K562 (cell line): ENCODE measurements around the gene LY6G5B. TPM values are rescaled to one million over a fixed set of nuclear protein-coding genes. Genes with fewer than 3 reads are reported as not detected.

Source experiments
- FOSL1 ChIP-seq: fragments of 200-800 bp; sonication (Bioruptor generic); conservative IDR thresholded peaks from 2 replicates; pipeline ENCODE4 v1.6.1; 2016; ENCODE audit warnings: missing genetic modification characterization, missing compliant biosample characterization
- GABPB2 ChIP-seq: fragments of 250-450 bp; sonication (Bioruptor Pico); conservative IDR thresholded peaks from 2 replicates; pipeline ENCODE4 v1.5.1; 2021; ENCODE audit warnings: mild to moderate bottlenecking
- HDAC1 ChIP-seq, 2 experiments: fragments of 450-650 bp; IDR thresholded peaks; 2 replicates each; pipeline ENCODE4 v1.6.1; 2016 to 2017; ENCODE audit warnings: inconsistent platforms in 1 of 2, mild to moderate bottlenecking in 1 of 2, moderate library complexity in 1 of 2
- HDAC2 ChIP-seq: fragments of 450-650 bp; IDR thresholded peaks from 2 replicates; pipeline ENCODE4 v1.6.1; 2016; ENCODE audit warnings: mild to moderate bottlenecking
- MCM3 ChIP-seq: fragments of 450-650 bp; IDR thresholded peaks from 2 replicates; pipeline ENCODE4 v1.6.1; 2016
- MED1 ChIP-seq: sonication (generic); formaldehyde crosslinking; IDR thresholded peaks from 2 replicates; pipeline ENCODE4 v1.8.1; 2023; ENCODE audit warnings: missing genetic modification reagents, borderline replicate concordance
- NFYB ChIP-seq: IDR thresholded peaks from 2 replicates; pipeline ENCODE4 v1.6.1; 2011; ENCODE audit warnings: mild to moderate bottlenecking, moderate library complexity; ENCODE audit not compliant: insufficient read length; ENCODE audit errors: extremely low read depth
- RBM17 ChIP-seq: fragments of 200-400 bp; formaldehyde crosslinking; IDR thresholded peaks from 2 replicates; pipeline ENCODE4 v1.6.1; 2017; ENCODE audit warnings: low read depth, mild to moderate bottlenecking, low read length, borderline replicate concordance
- RBM34 ChIP-seq: fragments of 200-400 bp; formaldehyde crosslinking; IDR thresholded peaks from 2 replicates; pipeline ENCODE4 v1.6.1; 2018; ENCODE audit warnings: low read length, borderline replicate concordance; ENCODE audit not compliant: insufficient read depth
- RFX1 ChIP-seq: fragments of 450-650 bp; IDR thresholded peaks from 2 replicates; pipeline ENCODE4 v1.6.1; 2016; ENCODE audit warnings: mild to moderate bottlenecking, moderate library complexity
- SMARCA4 ChIP-seq: fragments of 450-650 bp; IDR thresholded peaks from 2 replicates; pipeline ENCODE4 v1.6.1; 2016
- STAG1 ChIP-seq: sonication (generic); formaldehyde crosslinking; IDR thresholded peaks from 2 replicates; pipeline ENCODE4 v1.5.0; 2020; ENCODE audit warnings: missing genetic modification reagents, borderline replicate concordance
- TRIM28 ChIP-seq: fragments of 450-650 bp; IDR thresholded peaks from 2 replicates; pipeline ENCODE4 v1.6.1; 2017
- ZNF23 ChIP-seq: fragments of 250-450 bp; sonication (Bioruptor Pico); IDR thresholded peaks from 2 replicates; pipeline ENCODE4 v1.4.0; 2020; ENCODE audit warnings: mild to moderate bottlenecking
- ZNF57 ChIP-seq: fragments of 450-650 bp; formaldehyde crosslinking; IDR thresholded peaks from 2 replicates; pipeline ENCODE4 v1.4.0; 2020; ENCODE audit warnings: mild to moderate bottlenecking, moderate library complexity
- ZNF699 ChIP-seq: fragments of 250-450 bp; sonication (Bioruptor Pico); IDR thresholded peaks from 2 replicates; pipeline ENCODE4 v1.8.0; 2021; ENCODE audit warnings: mild to moderate bottlenecking, moderate library complexity; ENCODE audit not compliant: insufficient replicate concordance
- ZSCAN32 ChIP-seq: fragments of 450-650 bp; formaldehyde crosslinking; IDR thresholded peaks from 2 replicates; pipeline ENCODE4 v1.4.0; 2020; ENCODE audit warnings: mild to moderate bottlenecking, moderate library complexity
- polyA plus RNA-seq, 8 experiments: library from polyadenylated mRNA; depleted of rRNA in 4 of 8; stranded (reverse) in 5 of 8; unstranded in 3 of 8; fragments of >200 nt; fragmentation: Nextera tagmentation in 2 of 8; fragmentation: Illumina TruSeq in 1 of 8; extraction: Ambion mirVana in 2 of 8; extraction: Trizol in 1 of 8; gene quantifications; 2 replicates each; pipeline versions ENCODE4 v1.2.1 to v1.2.3, GENCODE V29; 2011 to 2014; ENCODE audit warnings: inconsistent platforms in 1 of 8, missing spikeins in 1 of 8
- total RNA-seq, 7 experiments: library from RNA; depleted of rRNA in 6 of 7; stranded (reverse); fragments of >200 nt in 6 of 7; fragmentation: Illumina TruSeq in 2 of 7; extraction: Trizol in 2 of 7; gene quantifications; 2 replicates each; pipeline versions ENCODE4 v1.2.1 to v1.2.3, GENCODE V29; 2011 to 2021; ENCODE audit warnings: low replicate concordance in 1 of 7
- TF ChIP-seq, protein P1 (sequence below): fragments of 250-450 bp; sonication (Bioruptor Pico); IDR thresholded peaks from 2 replicates; pipeline ENCODE4 v1.4.0; 2020; ENCODE audit warnings: borderline replicate concordance
- TF ChIP-seq, protein P2 (sequence below): sonication (generic); formaldehyde crosslinking; IDR thresholded peaks from 2 replicates; pipeline ENCODE4 v1.8.1; 2023; ENCODE audit warnings: missing genetic modification reagents, mild to moderate bottlenecking, borderline replicate concordance
- TF ChIP-seq, protein P3 (sequence below): fragments of 250-450 bp; sonication (Bioruptor Pico); IDR thresholded peaks from 2 replicates; pipeline ENCODE4 v1.4.0; 2020

The LY6G5B gene
- total and polyA plus RNA-seq, 9 of the 15 experiments (the other 6 are each of a cell fraction or from before 2014, with no cell fraction given) = 6.0 to 27.0 (median 7.5) TPM

DNA sequence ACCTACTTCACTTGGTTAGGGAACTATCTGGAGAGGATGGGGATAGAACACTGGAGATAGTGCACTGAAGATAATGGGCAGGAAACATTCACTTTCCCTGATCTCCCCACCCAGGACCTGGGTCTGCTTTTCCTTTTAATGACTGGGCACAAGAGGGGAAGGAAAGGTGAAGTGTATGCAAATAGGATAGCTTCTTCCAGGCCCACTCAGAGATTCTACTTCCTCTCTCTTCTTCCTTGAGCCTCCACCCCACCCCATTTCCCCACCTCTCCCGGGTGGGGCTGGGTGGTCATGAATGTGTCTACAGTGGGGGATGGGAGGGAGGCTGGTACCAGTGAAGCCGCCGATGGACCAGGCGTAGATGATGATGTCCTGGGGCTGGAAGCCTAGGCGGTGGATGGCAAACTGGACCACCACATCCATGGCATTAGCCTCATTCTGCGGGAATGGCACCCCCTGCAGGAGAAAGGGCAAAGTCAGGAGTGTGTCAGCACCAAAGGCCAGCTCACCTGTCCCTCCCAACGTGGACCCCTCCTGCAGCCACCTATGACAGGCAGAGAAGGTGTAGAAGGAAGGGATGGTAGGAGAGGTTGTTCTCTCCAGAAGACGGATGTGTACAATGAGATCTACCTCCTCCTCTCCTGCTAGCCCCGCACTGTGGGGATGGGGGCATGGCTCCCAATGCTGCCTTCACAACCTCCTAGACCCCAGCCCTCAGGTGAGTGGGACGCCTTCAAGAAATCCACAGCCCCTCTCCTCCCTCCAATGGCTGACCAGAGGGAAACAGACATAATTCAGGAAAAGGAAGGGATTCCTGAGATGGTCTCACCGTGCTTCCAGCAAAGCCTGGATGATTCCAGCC lies 19.7 kb downstream of the LY6G5B start (continued):
- TF ChIP-seq, protein P1, sequence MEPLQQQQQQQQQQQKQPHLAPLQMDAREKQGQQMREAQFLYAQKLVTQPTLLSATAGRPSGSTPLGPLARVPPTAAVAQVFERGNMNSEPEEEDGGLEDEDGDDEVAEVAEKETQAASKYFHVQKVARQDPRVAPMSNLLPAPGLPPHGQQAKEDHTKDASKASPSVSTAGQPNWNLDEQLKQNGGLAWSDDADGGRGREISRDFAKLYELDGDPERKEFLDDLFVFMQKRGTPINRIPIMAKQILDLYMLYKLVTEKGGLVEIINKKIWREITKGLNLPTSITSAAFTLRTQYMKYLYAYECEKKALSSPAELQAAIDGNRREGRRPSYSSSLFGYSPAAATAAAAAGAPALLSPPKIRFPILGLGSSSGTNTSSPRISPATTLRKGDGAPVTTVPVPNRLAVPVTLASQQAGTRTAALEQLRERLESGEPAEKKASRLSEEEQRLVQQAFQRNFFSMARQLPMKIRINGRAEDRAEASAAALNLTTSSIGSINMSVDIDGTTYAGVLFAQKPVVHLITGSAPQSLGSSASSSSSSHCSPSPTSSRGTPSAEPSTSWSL (CRISPR knock-in tag) = 0 out of 2 replicates have a peak, but pooled peaks have one; percentile 11
- TF ChIP-seq RFX1 = no peak
- TF ChIP-seq, protein P2, sequence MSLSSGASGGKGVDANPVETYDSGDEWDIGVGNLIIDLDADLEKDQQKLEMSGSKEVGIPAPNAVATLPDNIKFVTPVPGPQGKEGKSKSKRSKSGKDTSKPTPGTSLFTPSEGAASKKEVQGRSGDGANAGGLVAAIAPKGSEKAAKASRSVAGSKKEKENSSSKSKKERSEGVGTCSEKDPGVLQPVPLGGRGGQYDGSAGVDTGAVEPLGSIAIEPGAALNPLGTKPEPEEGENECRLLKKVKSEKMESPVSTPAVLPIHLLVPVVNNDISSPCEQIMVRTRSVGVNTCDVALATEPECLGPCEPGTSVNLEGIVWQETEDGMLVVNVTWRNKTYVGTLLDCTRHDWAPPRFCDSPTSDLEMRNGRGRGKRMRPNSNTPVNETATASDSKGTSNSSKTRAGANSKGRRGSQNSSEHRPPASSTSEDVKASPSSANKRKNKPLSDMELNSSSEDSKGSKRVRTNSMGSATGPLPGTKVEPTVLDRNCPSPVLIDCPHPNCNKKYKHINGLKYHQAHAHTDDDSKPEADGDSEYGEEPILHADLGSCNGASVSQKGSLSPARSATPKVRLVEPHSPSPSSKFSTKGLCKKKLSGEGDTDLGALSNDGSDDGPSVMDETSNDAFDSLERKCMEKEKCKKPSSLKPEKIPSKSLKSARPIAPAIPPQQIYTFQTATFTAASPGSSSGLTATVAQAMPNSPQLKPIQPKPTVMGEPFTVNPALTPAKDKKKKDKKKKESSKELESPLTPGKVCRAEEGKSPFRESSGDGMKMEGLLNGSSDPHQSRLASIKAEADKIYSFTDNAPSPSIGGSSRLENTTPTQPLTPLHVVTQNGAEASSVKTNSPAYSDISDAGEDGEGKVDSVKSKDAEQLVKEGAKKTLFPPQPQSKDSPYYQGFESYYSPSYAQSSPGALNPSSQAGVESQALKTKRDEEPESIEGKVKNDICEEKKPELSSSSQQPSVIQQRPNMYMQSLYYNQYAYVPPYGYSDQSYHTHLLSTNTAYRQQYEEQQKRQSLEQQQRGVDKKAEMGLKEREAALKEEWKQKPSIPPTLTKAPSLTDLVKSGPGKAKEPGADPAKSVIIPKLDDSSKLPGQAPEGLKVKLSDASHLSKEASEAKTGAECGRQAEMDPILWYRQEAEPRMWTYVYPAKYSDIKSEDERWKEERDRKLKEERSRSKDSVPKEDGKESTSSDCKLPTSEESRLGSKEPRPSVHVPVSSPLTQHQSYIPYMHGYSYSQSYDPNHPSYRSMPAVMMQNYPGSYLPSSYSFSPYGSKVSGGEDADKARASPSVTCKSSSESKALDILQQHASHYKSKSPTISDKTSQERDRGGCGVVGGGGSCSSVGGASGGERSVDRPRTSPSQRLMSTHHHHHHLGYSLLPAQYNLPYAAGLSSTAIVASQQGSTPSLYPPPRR (CRISPR knock-in tag) = 0 out of 2 replicates have a peak, but pooled peaks have one; percentile 56
- no peak for TF ChIP-seq ZNF699 (CRISPR knock-in tag)
- no peak for TF ChIP-seq RBM34
- no peak for TF ChIP-seq GABPB2 (CRISPR knock-in tag)
- no peak for TF ChIP-seq MCM3
- no peak for TF ChIP-seq RBM17
- no peak; the same call in 1 of the 2 replicates for TF ChIP-seq HDAC2
- TF ChIP-seq ZNF23 (CRISPR knock-in tag) = no peak
- TF ChIP-seq SMARCA4 = no peak
- TF ChIP-seq MED1 (CRISPR knock-in tag) = no peak
- TF ChIP-seq NFYB = no peak
- TF ChIP-seq FOSL1 (tag) = no peak
- TF ChIP-seq HDAC1 (IDR thresholded peaks at IDR 0.05) = peak in 1 of 2 experiments; percentile 13; a peak in 1 of 4 replicates
- TF ChIP-seq ZNF57 (CRISPR knock-in tag) = no peak
- TF ChIP-seq ZSCAN32 (CRISPR knock-in tag) = no peak
- no peak for TF ChIP-seq STAG1 (CRISPR knock-in tag)
- TF ChIP-seq, protein P3, sequence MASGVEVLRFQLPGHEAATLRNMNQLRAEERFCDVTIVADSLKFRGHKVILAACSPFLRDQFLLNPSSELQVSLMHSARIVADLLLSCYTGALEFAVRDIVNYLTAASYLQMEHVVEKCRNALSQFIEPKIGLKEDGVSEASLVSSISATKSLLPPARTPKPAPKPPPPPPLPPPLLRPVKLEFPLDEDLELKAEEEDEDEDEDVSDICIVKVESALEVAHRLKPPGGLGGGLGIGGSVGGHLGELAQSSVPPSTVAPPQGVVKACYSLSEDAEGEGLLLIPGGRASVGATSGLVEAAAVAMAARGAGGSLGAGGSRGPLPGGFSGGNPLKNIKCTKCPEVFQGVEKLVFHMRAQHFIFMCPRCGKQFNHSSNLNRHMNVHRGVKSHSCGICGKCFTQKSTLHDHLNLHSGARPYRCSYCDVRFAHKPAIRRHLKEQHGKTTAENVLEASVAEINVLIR (CRISPR knock-in tag) = no peak
- TF ChIP-seq TRIM28 = no peak
